Kidney (tissue), 14 donors: ENCODE measurements around the gene RAMACL. TPM values are rescaled to one million over a fixed set of nuclear protein-coding genes. Genes with fewer than 3 reads are reported as not detected.

Experiments
- DNase-seq, 5 donors: peaks; one replicate each; pipeline ENCODE4 v3.0.0-alpha.2; 2013 to 2020
- FAIRE-seq: peaks from 2 replicates; lab custom pipeline; 2012; peaks lifted over from hg19 to GRCh38; lab: Jason Lieb, UNC
- H3K27ac ChIP-seq, 2 donors: one replicate each; pipeline ENCODE4 v1.7.0; 2013; ENCODE audit warnings: low read depth in 2 of 2, low read length in 2 of 2, inconsistent platforms in 1 of 2
- H3K27me3 ChIP-seq: one replicate; pipeline ENCODE4 v1.7.1; 2013; ENCODE audit warnings: low read length, inconsistent platforms; ENCODE audit not compliant: control insufficient read depth, insufficient read depth
- H3K36me3 ChIP-seq, 3 donors: one replicate each; pipeline versions ENCODE4 v1.7.0 to v1.7.1; 2013; ENCODE audit warnings: low read length in 3 of 3, control low read depth in 1 of 3, inconsistent platforms in 1 of 3; ENCODE audit not compliant: insufficient read depth in 3 of 3, control insufficient read depth in 2 of 3
- H3K4me1 ChIP-seq, 3 donors: one replicate each; pipeline versions ENCODE4 v1.7.0 to v1.7.1; 2013; ENCODE audit warnings: low read length in 3 of 3, inconsistent platforms in 1 of 3, low read depth in 1 of 3; ENCODE audit not compliant: control insufficient read depth in 2 of 3, insufficient read depth in 2 of 3
- H3K4me3 ChIP-seq, 3 donors: one replicate each; pipeline versions ENCODE4 v1.7.0 to v1.8.1; 2013; ENCODE audit warnings: low read length in 3 of 3, control low read depth in 1 of 3, inconsistent platforms in 1 of 3
- H3K9ac ChIP-seq, 3 donors: one replicate each; pipeline versions ENCODE4 v1.7.0 to v1.7.1; 2013; ENCODE audit warnings: low read length in 3 of 3, control low read depth in 1 of 3, inconsistent platforms in 1 of 3
- H3K9me3 ChIP-seq, 3 donors: one replicate each; pipeline versions ENCODE4 v1.7.0 to v1.7.1; 2013; ENCODE audit warnings: low read length in 3 of 3, control low read depth in 1 of 3, inconsistent platforms in 1 of 3; ENCODE audit not compliant: control insufficient read depth in 2 of 3, insufficient read depth in 1 of 3
- intact Hi-C: fragments of 100-400 bp; cut with DNase I; formaldehyde crosslinking; loops from one replicate; pipeline ENCODE4 v1.11.1; 2022
- polyA plus RNA-seq: library from polyadenylated mRNA; stranded (reverse); fragments of 350-450 nt; fragmentation: Illumina TruSeq; extraction: RNeasy Lipid Tissue Mini Kit (QIAGEN cat#74804); gene quantifications from one replicate; pipeline ENCODE4 v1.2.3, GENCODE V29; 2014; ENCODE audit warnings: low read depth, low replicate concordance; ENCODE audit not compliant: insufficient read depth
- total RNA-seq: library from RNA; stranded (reverse); fragmentation: NEBNext Ultra II Directional; extraction: Animal tissue kit (Norgen Biotek cat#: 25700); gene quantifications from one replicate; pipeline ENCODE4 v1.2.1, GENCODE V29; 2021
- TF ChIP-seq, protein P1 (sequence below): IDR thresholded peaks from 3 replicates; pipeline ENCODE4 v1.5.1; 2012; ENCODE audit warnings: mild to moderate bottlenecking, moderate library complexity, borderline replicate concordance; ENCODE audit not compliant: insufficient read depth; ENCODE audit errors: extremely low read depth
- donor health status: control.
- donor health status: control.
- donor health status: control.
- donor health status: control.
- donor health status: control.
- donor health status: DM: yes; HTN: yes; CAD: no.
- donor health status: Normal renal cell carcinoma (clear cell type).

Gene RAMACL
- total and polyA plus RNA-seq, 2 donors from 2014 or later: 1.9 TPM; not detected in 1

DNA sequence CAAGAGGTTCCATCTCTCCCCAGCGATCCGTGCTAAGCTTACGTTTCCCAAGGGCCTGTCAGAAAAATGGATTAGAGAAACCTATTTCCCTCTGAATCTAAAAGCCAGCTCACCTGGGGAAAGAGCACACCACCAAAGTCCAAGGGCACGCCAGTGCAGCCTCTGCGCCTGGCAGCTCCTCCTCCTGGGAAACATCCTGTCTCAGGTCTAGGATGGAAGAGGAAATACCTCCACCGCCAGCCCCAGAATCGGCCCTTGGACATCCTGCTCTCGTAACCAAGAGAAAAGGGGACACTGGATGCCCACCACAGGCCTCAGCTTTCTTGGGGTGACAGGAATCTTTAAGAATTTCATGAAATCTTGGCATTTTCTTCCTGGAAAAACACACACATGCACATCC, 18.7 kb downstream of the RAMACL start:
- Histone ChIP-seq H3K9ac (no peak overlapping the region), H3K4me1 (peaks cover 0 to 2% (median 0%) of the 10 kb centered on the region in 3 donors), H3K4me3 (no peak overlapping the region), H3K27me3 (no peaks in the 10 kb centered on the region), H3K9me3 (no peaks in the 10 kb centered on the region), H3K27ac (no peak overlapping the region), H3K36me3 (no peaks in the 10 kb centered on the region)
- DNase-seq: no peak
- TF ChIP-seq, protein P1, sequence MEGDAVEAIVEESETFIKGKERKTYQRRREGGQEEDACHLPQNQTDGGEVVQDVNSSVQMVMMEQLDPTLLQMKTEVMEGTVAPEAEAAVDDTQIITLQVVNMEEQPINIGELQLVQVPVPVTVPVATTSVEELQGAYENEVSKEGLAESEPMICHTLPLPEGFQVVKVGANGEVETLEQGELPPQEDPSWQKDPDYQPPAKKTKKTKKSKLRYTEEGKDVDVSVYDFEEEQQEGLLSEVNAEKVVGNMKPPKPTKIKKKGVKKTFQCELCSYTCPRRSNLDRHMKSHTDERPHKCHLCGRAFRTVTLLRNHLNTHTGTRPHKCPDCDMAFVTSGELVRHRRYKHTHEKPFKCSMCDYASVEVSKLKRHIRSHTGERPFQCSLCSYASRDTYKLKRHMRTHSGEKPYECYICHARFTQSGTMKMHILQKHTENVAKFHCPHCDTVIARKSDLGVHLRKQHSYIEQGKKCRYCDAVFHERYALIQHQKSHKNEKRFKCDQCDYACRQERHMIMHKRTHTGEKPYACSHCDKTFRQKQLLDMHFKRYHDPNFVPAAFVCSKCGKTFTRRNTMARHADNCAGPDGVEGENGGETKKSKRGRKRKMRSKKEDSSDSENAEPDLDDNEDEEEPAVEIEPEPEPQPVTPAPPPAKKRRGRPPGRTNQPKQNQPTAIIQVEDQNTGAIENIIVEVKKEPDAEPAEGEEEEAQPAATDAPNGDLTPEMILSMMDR: no peak
- intact Hi-C loops: no loop called here
- FAIRE-seq: no peak

DNA sequence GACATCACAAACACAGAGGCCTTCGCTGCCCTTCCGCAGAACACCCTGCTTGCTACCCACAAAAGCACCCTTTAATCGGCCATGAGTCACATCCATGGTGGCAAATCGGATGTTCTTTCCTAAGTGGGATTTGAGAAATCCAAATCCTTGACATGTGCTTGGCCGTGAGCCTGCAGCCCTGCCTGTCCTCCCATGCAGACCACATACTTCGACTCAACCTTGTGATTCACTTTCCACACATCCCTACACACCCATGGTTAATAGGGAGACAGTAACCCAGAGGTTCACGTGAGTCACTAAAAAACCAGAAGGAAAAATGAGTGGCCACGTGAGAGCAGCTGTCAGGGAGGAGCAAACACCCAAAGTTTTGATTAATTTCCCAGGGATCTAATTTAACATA, 19.4 kb downstream of the RAMACL start:
- FAIRE-seq (no peak), DNase-seq (no peak)
- H3K36me3 ChIP-seq: no peaks in the 10 kb centered on the region
- TF ChIP-seq, protein P1: no peak
- no peak overlapping the region for H3K9ac ChIP-seq
- H3K4me1 ChIP-seq: no peaks in the 10 kb centered on the region
- H3K9me3 ChIP-seq: no peaks in the 10 kb centered on the region
- intact Hi-C loops: no loop called here
- H3K4me3 ChIP-seq: no peak overlapping the region
- H3K27me3 ChIP-seq: no peaks in the 10 kb centered on the region
- no peak overlapping the region for H3K27ac ChIP-seq

DNA sequence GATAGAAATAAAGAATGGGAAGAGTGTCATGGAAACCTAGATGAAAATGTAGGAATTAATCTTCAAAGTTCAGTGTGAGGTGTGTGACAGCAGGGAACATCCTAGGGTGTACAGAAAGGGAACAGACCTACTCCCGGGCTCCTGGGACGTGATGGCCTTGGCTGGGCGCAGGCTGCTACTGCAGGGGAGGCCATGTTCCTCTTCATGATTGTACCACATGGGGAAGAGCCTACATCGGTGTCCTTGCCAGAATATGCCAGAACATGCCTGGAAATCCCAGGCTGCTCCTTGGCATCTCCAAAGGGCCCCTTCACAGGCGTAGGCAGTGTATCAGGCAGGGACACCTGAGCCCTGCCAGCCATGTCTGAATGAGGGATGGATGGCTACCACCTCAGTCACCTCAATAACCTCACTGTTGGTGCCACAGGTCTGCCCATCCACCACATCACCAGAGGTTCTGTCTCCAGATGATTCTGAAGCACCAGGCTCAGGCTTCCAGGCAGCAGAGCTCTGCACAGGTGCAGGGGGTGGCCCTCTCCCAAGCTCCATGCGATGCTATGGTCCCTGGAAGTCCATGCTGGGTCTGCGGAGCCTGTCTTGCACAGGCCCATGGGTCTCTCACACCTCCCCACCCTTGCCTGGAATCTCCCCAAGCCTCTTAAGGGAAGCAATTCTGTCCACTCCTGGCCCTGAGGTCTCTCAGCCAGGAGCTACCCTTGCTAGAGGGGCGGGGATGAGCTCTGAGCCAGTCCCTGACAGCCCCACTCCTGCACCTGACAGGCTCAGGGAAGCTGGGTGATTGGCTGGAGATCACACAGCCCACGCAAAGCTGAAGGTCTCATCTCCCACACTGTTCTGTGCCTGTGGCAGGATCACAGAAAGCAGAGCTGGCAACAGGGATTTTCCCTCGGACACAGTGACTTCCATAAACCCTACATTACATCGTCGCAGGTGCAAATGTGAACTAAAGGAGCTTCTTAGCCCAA, 20.2 kb downstream of the RAMACL start:
- intact Hi-C loops: no loop called here
- DNase-seq: no peak
- Histone ChIP-seq H3K4me3 (no peak overlapping the region), H3K4me1 (no peaks in the 10 kb centered on the region), H3K9me3 (no peaks in the 10 kb centered on the region), H3K9ac (no peak overlapping the region), H3K27ac (no peak overlapping the region), H3K27me3 (no peaks in the 10 kb centered on the region), H3K36me3 (no peaks in the 10 kb centered on the region)
- TF ChIP-seq, protein P1: no peak
- FAIRE-seq: no peak
